ENCODE data around the gene MYL3. TPM values are rescaled to one million over a fixed set of nuclear protein-coding genes. Genes with fewer than 3 reads are reported as not detected.

Gene MYL3
- total RNA-seq, 1 donor from 2014 or later: 9,164 TPM

DNA sequence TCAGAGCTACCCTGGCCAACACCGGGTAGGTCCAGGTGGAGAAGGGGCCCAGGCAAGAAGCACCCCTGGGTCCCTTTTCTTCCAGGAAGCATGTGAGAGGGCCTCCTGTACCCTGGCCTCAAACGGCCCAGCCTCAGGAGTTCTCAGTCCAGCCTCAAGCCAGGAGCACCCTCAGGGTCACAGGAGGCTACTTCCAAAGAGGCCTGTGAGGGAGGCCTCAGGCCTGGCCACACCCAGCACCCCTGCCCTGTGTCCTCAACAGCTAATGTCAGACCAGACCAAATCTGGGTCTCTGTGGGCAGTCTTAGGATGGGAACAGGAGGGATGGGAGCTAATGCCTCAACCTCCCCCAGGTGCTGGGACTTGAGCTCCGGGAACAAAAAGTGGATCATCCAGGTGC, 37.8 kb upstream of the MYL3 start:
- intact Hi-C loops (cut with micrococcal nuclease): no loop called here
- no peak for DNase-seq
- no peak for ATAC-seq

DNA sequence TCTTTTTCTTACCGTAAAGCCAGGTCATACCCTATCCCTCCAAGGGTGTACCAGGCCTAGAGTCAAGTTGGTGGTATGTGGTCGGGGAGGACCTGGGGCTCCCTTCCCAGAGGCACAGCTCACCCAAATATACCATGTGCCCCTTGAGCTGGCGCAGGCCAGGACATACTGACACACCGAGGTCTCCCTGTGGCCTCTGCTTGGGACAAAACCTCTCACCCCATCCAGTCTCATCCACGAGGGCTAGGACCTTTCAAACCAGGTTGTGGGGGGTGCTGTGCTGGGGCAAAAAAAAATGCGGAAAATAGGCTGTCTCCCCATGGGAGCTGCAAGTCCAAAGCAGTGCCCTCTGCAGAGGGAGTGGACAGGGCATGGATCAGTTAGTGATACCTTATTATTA, 37.1 kb upstream of the MYL3 start:
- intact Hi-C loops (cut with micrococcal nuclease): no loop called here
- ATAC-seq (no peak), DNase-seq (no peak)

DNA sequence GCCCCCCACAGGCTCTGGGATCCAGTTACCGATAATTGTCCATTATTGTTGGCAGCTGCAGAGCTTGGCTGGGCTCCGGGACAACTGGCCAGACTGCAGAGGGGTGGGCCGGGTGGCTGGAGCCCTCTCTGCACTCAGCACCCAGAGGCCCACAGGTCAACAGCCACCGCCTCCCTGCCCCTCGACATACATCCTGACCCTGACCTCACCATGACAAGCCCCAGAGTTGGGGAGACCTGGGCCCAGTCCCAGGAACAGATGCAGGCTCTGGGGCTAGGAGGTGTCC, 36.7 kb upstream of the MYL3 start:
- DNase-seq: peak; percentile 51
- intact Hi-C loops (cut with micrococcal nuclease): no loop called here
- peak; percentile 3 for ATAC-seq

DNA sequence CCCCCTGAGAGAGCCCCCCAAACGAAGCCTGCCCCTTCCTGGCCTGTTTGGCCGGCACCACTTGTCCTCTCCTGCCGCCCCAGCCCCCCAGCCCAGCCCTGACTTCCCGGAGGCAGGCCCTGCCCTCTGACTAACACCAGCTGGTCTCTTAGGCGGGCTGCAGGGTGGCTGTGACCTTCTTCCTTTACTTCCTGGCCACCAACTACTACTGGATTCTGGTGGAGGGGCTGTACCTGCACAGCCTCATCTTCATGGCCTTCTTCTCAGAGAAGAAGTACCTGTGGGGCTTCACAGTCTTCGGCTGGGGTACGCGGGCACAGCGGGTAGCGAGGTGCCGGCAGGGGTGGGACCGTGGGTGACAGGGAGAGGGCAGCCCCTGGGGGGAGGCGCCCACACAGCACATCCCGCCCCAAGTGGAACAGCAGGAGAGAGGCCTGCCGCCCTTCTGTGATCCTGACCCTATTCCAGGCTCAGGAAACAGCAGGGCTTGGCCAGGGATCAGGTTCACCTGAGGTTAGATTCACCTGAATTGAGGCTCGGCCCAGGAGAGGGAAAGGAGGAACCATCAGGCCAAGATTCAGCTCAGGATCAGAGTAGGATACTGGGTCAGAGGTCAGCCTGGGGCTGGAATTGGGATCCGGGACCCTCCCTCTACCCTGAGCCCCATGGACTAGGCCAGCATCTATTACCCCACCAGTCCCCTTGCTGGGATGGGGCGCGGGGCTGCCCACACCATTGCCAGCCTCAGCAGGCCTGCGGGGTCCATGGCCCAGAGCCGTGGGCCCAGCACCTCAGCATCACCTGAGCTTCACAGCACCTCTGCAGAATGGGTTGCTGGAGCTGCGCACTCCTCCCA, 36.1 kb upstream of the MYL3 start:
- no peak for ATAC-seq
- intact Hi-C loops (cut with micrococcal nuclease): no loop called here
- DNase-seq: peak; percentile 36

DNA sequence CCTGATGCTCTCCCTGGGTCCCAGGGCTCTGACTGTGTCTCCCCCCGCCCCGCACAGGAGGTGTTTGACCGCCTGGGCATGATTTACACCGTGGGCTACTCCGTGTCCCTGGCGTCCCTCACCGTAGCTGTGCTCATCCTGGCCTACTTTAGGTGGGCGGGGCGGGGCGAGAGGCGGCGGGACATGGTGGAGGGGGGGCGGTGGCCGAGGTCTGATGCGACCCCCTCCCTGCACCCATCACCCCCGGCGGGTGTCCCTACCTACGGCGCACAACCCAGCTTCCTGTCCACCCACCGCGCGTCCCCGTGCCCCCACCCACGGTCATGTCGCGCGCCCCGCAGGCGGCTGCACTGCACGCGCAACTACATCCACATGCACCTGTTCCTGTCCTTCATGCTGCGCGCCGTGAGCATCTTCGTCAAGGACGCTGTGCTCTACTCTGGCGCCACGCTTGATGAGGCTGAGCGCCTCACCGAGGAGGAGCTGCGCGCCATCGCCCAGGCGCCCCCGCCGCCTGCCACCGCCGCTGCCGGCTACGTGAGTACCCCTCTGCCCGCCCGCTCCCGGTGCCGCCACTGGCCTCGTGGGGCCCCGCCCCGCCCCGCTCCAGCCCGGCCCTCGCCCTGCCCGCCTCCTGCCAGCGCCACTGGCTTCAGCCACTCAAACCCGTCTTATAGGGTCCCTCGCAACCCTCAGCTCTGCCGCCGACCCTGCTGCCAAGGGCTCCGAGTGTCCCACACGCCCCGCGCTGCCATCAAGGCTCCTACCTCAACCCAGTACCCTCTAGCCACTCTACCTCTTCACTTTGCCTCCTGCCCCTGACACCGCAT, 35.3 kb upstream of the MYL3 start:
- ATAC-seq (peak; percentile 18), DNase-seq (peak; percentile 36)
- intact Hi-C loops (cut with micrococcal nuclease): no loop called here

DNA sequence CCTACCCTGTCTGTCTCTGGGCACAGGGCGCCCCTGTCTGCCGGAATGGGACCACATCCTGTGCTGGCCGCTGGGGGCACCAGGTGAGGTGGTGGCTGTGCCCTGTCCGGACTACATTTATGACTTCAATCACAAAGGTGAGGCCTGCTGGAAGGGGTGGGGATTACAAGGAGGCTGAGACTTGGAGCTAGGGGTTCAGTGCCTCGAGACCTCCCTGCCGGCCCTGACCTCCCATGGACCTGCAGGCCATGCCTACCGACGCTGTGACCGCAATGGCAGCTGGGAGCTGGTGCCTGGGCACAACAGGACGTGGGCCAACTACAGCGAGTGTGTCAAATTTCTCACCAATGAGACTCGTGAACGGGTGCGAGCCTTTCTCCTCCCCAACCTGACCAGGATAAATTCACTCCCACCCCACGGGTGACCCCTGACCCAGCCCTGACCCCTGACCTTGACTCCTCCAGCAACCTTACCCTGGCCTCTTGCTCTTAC, 34.6 kb upstream of the MYL3 start:
- intact Hi-C loops (cut with micrococcal nuclease): no loop called here
- DNase-seq: peak; percentile 28
- no peak for ATAC-seq

DNA sequence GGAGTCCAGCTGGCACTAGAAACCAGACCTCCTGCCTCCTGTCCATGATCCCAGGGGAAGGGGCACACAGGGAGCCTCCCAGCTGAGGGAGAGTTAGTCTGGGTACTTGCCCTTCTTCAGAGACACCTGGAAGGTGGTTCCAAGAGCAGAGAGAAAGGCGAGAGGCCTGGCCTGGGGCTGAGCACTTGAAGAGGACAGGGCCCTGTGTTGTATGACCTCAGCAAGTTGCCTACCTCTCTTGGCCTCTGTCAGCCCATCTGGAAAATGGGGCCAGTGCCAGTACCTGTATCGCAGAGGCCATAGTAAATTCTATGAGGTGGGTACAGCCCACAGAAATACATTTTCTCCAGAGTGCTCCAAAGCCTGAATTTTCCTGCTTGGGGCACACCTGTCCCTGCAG, 33.8 kb upstream of the MYL3 start:
- ATAC-seq: no peak
- DNase-seq: peak; percentile 21
- intact Hi-C loops (cut with micrococcal nuclease): no loop called here

DNA sequence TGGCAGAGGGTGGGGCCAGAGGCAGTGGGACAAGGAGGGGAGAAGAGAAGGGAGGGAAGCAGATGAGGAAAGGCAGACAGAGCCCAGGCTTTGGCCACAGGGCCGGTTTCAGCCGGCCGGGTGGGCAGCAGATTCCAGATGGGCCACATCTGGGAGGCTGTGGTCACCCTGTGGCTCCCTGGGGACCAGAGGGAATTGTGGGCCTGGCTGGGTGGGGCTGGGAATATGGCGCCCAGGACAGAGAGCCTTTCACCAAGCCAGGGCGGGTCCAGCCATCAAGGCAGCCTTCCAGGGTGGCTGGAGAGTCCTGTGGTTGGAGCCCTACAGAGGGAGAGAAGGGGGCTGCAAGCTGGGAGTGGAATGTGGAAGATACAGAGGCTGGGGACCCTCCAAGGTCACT, 33.1 kb upstream of the MYL3 start:
- DNase-seq (peak; percentile 37), ATAC-seq (no peak)
- intact Hi-C loops (cut with micrococcal nuclease): no loop called here

DNA sequence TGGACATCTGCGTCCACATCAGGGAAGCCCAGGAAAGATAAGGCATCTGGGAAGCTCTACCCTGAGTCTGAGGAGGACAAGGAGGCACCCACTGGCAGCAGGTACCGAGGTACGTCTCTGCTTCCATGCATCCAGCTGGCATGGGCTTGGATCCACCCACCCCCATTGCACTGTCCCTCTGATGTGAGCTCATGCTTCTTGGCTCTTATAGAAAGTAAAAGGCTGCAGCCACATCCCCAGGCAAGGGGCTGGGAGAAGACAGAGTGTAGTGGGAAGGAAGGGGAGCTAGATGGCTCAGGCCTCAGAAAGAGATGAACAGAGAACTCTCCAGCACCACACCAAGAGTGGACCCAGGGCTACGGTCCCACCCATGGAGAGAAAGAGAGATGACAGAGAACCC, 32.5 kb upstream of the MYL3 start:
- DNase-seq: no peak

DNA sequence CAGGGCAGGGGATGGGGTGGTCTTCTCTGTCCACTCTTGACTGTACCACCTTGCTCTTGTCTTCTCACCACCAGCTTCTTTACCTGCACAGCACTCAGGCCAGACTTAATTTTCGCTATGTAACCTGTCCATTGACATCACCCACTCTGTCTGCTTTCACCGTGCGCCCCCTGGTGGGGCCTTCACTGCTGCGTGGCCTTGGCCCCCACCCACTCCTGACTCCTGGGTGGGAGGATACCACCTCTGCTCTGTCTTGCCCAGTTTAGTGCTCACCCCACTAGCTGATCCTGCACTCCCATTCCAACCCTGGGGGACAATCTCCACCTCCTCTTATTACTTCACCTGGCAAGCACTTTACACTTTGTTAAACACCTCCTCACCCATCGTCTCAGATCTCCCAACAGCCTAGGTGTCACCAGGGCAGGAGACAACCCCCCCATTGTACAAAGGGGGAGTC, 32.0 kb upstream of the MYL3 start:
- DNase-seq (peak; percentile 93), ATAC-seq (peak; percentile 51)
- intact Hi-C loops (cut with micrococcal nuclease): no loop called here

More for the DNA sequence above, 32.5 kb upstream of the MYL3 start:
- ATAC-seq: no peak
- intact Hi-C loops (cut with micrococcal nuclease): no loop called here

DNA sequence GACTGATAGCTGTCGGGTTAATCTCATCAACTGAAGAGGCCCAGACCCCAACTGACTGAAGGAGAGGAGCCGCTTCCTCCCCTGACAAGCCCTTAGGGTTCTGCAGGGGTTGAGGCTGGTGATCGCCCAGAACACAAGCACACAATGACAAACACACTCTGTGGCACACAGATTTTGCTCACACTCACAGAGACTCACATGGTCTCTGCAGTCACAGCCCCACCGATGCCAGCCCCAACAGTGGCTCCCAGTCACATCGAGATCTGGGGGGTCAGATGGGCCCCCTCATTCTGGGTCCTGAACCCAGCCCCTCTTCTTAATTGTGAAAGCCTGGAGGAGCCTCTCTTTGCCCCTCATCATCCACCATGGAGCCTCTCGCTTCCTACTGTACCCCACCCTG, 31.0 kb upstream of the MYL3 start:
- no peak for DNase-seq
- intact Hi-C loops (cut with micrococcal nuclease): no loop called here
- no peak for ATAC-seq

DNA sequence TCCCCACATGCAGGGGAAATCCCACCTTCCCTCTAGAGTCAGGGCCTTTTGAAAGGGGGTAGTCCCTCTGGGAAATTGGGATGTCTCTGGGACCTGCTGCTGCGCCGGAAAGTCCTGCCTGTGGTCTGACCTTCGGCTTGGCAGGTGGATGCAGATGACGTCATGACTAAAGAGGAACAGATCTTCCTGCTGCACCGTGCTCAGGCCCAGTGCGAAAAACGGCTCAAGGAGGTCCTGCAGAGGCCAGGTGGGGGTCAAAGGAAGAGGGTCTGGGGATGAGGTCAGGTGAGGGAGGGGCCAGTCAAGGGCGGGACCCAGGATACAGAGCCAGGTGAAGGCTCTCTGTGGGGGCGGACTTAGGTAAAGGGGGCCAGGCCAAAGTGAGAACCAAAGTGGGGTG, 30.5 kb upstream of the MYL3 start:
- DNase-seq: peak; percentile 26
- ATAC-seq: no peak
- intact Hi-C loops (cut with micrococcal nuclease): no loop called here

DNA sequence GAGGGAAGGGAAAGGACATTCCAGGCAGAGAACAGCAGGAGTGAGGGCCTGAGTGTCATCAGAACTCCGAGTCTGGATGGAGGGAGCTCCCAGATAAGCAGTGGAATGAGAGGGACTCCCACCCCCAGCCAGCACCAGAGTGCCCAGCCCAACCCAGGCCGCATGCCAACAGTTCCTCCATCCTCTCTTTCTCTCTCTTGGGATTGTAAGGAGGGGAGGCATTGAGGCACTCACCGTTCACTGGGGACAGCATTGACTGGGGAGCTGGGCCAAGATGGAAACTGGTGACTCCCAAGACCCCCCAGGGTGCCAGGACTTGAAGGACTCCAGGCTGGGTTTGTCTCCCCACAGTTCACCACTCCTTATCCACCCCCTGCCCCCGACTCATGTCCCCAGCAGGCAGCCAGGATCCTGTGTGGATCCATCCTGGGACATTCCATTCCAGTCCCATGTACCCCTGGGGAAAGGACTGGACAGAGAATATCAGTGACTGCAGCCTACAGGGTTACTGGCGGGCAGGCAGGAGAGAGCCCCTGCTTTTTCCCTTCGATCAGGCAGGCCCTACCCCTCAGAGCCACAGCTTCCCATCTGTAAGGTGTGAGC, 30.0 kb upstream of the MYL3 start:
- ATAC-seq (peak; percentile 34), DNase-seq (peak; percentile 50)
- intact Hi-C loops (cut with micrococcal nuclease): no loop called here

DNA sequence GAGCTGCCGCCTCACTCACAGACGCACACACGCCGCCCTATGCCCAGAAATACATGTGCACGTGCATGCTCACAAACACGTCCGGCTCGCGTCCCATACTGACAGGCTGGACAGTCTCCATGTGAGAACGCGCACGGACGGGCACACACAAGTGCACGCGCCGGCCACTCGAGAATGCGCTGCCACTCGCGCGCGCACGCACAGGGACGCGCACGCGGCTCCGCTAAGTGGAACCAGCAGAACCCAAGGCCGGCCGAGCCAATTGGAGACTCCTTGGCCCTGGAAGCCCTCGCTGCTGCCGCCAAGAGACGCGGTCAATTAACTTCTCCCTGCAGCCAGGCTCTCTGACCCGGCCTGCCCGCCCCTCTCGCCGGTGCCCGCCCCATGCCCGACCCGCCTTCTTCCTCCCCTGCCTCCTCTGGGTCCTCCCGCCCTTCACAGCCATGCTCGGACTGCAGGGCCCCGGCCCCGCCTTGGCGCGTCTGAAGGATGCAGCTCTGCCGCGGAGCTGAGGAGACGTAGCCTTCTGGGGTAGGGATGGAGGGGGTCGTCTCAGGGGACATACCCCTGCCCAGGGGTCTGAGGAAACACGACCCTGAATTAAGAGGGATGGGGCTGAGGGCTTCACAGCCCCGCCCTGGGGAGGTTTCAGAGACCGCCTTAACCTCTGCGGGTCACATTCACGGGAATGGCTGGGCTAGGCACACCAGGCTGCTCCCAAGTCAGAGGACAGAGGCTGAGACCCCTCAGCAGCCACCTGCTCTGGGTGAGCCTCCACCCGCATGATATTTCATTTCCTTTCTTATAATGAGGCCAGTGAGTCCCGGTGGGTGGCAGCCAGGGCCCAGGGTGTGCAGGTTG, 29.3 kb upstream of the MYL3 start:
- peak; percentile 85 for DNase-seq
- intact Hi-C loops (cut with micrococcal nuclease): no loop called here
- ATAC-seq: peak; percentile 77

DNA sequence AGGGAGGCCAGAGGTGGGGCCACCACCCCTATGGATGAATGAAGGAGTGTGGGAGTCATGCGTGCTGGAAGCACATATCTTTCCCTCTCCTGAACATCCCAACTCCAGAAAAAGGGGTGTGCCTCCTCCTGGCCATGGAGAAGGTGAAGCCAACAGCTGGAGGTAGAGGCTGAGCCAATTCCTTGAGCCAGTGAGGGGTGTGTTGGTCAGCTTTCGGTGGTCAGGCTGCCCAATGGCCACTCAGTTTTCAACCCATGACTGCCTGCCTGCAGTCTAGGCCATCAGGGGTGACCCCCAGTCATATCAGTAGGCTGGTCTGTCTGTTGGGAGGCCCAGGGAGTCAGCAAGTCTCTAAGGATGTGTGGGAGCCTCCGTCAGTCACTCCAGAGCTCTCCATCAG, 27.9 kb upstream of the MYL3 start:
- intact Hi-C loops (cut with micrococcal nuclease): no loop called here
- ATAC-seq: no peak
- no peak for DNase-seq

DNA sequence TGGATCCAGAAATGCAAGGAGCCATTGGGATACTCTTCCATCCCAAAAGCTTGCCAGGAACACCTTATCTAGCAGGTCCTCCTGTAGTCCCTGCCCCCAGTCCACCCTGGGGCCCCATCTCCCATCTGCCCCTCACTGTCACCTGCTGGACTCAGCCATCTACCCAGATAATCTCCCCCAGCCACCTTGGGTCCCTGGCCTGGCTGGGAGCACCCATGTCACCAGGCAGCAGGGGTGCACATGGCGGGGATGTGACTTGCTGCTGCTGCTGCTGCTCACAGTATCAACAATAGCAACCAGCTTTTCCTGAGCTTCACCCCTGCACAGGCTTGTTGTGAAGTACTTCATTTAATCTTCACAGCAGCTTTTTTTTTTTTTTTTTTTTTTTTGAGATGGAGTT, 26.9 kb upstream of the MYL3 start:
- ATAC-seq (no peak), DNase-seq (no peak)
- intact Hi-C loops (cut with micrococcal nuclease): no loop called here

DNA sequence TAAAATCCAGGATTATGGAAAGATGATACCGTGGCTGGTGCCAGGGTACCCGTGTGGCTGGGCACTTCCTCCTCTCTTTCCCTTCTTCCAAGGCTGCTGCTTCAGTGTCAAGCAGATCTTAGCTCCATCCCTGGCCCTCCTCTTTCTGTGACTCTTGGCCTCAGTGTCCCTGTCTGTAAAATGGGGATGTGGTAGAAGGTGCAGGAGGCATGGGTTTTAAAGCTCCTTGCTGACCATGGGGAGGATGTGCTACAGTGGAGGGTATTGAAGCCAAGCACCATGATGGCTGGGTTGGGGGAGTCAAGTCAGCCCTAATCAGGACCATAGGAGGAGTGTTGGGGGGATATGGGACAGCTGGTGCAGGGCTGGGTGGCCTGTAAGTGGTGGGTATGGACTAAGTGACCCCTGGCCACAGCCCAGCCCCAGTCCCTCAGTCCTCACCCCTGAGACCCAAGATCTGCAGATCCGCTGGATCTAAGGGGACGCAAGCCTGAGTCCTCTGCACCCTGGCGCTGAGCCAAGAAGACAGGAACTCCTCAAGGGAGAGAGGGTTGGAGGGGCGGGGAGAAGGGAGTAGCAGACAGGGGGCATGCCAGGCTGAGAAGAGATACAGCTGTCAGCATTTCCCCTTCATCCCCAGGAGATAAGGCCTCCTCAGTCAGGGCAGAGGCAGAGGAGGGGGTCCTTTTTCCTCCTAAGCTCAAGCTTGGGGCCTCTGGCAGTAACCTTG, 26.3 kb upstream of the MYL3 start:
- ATAC-seq (peak; percentile 4), DNase-seq (peak; percentile 65)
- intact Hi-C loops (cut with micrococcal nuclease): no loop called here

DNA sequence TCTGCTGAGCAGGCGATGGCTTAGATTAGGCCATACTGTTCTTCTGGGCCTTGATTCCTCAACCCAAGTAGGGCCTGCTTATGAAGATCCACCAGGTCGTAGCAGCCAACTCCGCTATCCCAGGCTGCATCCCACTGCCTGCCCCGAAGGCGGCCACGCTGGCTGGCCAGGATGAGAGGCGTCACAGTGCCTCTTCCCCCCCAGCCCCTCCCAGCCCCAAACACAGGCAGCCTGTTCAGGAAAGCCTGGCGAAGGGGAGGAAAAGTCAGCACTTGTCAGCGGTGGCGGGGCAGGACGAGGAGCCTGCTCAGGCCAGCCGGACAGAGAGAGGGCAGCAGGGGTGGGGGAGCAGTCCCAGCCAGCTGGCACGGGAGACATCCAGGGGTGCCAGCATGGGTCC, 25.5 kb upstream of the MYL3 start:
- intact Hi-C loops (cut with micrococcal nuclease): no loop called here
- DNase-seq: no peak
- no peak for ATAC-seq
